Suprapubic skin (tissue), 4 donors: ENCODE measurements around the gene ATF6. TPM values are rescaled to one million over a fixed set of nuclear protein-coding genes. Genes with fewer than 3 reads are reported as not detected.

Source experiments
- DNase-seq, 2 donors: peaks; one replicate each; pipeline ENCODE4 v3.0.0-alpha.2; 2019; ENCODE audit warnings: low spot score in 2 of 2
- H3K27ac ChIP-seq: fragments of 200-600 bp; sonication (generic); one replicate; pipeline ENCODE4 v1.5.1; 2019
- H3K27me3 ChIP-seq: fragments of 200-600 bp; sonication (generic); one replicate; pipeline ENCODE4 v1.5.1; 2019
- H3K36me3 ChIP-seq: fragments of 200-600 bp; sonication (generic); one replicate; pipeline ENCODE4 v1.5.1; 2019
- H3K4me1 ChIP-seq: fragments of 200-600 bp; sonication (generic); one replicate; pipeline ENCODE4 v1.5.1; 2019
- H3K4me3 ChIP-seq: fragments of 200-600 bp; sonication (generic); one replicate; pipeline ENCODE4 v1.5.1; 2019; ENCODE audit warnings: mild to moderate bottlenecking
- H3K9me3 ChIP-seq: fragments of 200-600 bp; sonication (generic); one replicate; pipeline ENCODE4 v1.5.1; 2019
- CTCF ChIP-seq, 2 donors: fragments of 200-600 bp in 1 of 2; fragments of 450-650 bp in 1 of 2; sonication (generic) in 1 of 2; IDR thresholded peaks; one replicate each; pipeline ENCODE4 v1.5.1; 2016 to 2019; ENCODE audit warnings: antibody characterized with exemption in 2 of 2, mild to moderate bottlenecking in 1 of 2, moderate library complexity in 1 of 2
- EP300 ChIP-seq: sonication (generic); formaldehyde crosslinking; IDR thresholded peaks from one replicate; pipeline ENCODE4 v1.6.1; 2017; ENCODE audit warnings: antibody characterized with exemption
- POLR2A ChIP-seq, 2 donors: fragments of 450-650 bp; IDR thresholded peaks; one replicate each; pipeline ENCODE4 v1.6.1; 2017; ENCODE audit warnings: antibody characterized with exemption in 2 of 2, mild to moderate bottlenecking in 2 of 2, moderate library complexity in 2 of 2
- POLR2AphosphoS5 ChIP-seq, 3 donors: sonication (generic); formaldehyde crosslinking; IDR thresholded peaks; one replicate each; pipeline ENCODE4 v1.6.1; 2017; ENCODE audit warnings: antibody characterized with exemption in 3 of 3
- WGBS: methylation state at CpG from one replicate; pipeline ENCODE4 v1.1.5; 2018; 5-methylcytosine and 5-hydroxymethylcytosine counted together
- total RNA-seq, 4 donors: library from RNA; depleted of rRNA; stranded (reverse); fragments of >200 nt; gene quantifications; one replicate each; pipeline ENCODE4 v1.1.0, GENCODE V29; 2016

ATF6 gene
- total RNA-seq, 4 donors from 2014 or later = 28.0 to 32.4 (median 29.7) TPM

- TF ChIP-seq CTCF (IDR thresholded peaks at IDR 0.05) = no peak
- no peak for DNase-seq
- no peaks in the 10 kb centered on the region for H3K27me3 ChIP-seq
- peaks cover 15% of the 10 kb centered on the region for H3K4me1 ChIP-seq
- H3K27ac ChIP-seq = no peak overlapping the region
- no peaks in the 10 kb centered on the region for H3K9me3 ChIP-seq
- H3K36me3 ChIP-seq = peaks cover 6% of the 10 kb centered on the region
- H3K4me3 ChIP-seq = no peak overlapping the region
Measured at GRCh38 chr1:161989108-161989507, 223.0 kb downstream of the ATF6 start.

- no peaks in the 10 kb centered on the region for H3K27me3 ChIP-seq
- peaks cover 3% of the 10 kb centered on the region for H3K36me3 ChIP-seq
- no peaks in the 10 kb centered on the region for H3K9me3 ChIP-seq
- no peak overlapping the region for H3K27ac ChIP-seq
- 90% methylated on average over 5 of the region's 5 CpGs for WGBS
- DNase-seq = no peak
- peaks cover 16% of the 10 kb centered on the region for H3K4me1 ChIP-seq
- TF ChIP-seq POLR2AphosphoS5 (IDR thresholded peaks at IDR 0.05) (no peak), POLR2A (IDR thresholded peaks at IDR 0.05) (no peak), CTCF (IDR thresholded peaks at IDR 0.05) (no peak), EP300 (no peak)
- no peak overlapping the region for H3K4me3 ChIP-seq
Measured at GRCh38 chr1:161989786-161990185, 223.7 kb downstream of the ATF6 start.

DNA sequence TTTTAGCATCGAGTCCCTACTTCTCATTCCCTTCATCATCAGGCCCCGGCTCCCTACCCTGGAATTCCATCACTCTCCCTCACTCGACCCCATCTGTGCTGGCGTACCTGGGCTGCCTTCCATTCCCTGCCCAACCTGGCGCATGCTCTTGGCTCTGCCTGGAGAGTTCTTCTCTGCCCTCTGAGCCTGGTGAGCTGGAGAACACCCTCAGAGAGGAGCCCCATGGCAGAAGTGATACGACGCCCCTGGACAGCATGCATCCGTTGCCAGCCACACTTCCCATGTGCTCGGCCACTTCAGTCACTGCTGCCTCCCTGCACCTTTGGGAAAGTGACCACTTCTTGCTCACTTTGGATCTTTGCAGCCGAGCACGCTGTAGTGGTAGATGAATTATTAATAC, 227.5 kb downstream of the ATF6 start:
- no peak for DNase-seq
- H3K27me3 ChIP-seq = no peaks in the 10 kb centered on the region
- no peaks in the 10 kb centered on the region for H3K9me3 ChIP-seq
- H3K4me3 ChIP-seq = no peak overlapping the region
- H3K36me3 ChIP-seq = peaks cover 11% of the 10 kb centered on the region
- WGBS = 87% methylated on average over 11 of the region's 11 CpGs
- H3K4me1 ChIP-seq = peaks cover 8% of the 10 kb centered on the region
- TF ChIP-seq POLR2AphosphoS5 (IDR thresholded peaks at IDR 0.05) (no peak), CTCF (IDR thresholded peaks at IDR 0.05) (no peak), POLR2A (IDR thresholded peaks at IDR 0.05) (no peak), EP300 (no peak)
- H3K27ac ChIP-seq = no peak overlapping the region

DNA sequence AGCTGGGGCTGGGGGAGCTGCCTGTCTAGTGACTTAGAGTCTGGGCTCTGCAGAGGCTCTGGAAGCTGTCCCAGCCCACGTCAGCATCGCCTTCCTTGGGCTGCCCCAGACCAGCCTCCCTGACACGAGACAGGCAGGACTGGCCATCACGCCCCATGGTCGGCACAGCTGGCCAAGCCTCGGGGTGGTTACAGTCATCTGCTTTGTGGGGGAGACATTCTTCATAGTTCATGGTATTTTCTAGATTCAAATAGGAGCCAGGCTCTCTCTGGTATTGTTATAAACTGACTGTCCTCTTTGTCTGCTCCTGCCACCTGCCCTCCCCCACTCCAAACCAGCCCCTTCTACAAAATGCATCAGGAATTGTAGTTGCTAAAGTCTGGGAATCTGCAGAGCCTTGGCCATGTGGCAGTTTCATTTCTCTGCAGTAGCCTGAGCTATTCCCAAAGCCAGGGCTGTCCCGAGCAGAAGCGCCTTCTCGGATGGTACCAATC, 228.1 kb downstream of the ATF6 start:
- H3K27me3 ChIP-seq = no peaks in the 10 kb centered on the region
- H3K27ac ChIP-seq = peak overlapping the region; percentile 12
- H3K4me1 ChIP-seq = peaks cover 7% of the 10 kb centered on the region
- no peak for DNase-seq
- TF ChIP-seq EP300 = no peak
- no peak for TF ChIP-seq CTCF (IDR thresholded peaks at IDR 0.05)
- WGBS = 53% methylated on average over 5 of the region's 9 CpGs
- H3K36me3 ChIP-seq = peaks cover 11% of the 10 kb centered on the region
- H3K4me3 ChIP-seq = no peak overlapping the region
- H3K9me3 ChIP-seq = no peaks in the 10 kb centered on the region

DNA sequence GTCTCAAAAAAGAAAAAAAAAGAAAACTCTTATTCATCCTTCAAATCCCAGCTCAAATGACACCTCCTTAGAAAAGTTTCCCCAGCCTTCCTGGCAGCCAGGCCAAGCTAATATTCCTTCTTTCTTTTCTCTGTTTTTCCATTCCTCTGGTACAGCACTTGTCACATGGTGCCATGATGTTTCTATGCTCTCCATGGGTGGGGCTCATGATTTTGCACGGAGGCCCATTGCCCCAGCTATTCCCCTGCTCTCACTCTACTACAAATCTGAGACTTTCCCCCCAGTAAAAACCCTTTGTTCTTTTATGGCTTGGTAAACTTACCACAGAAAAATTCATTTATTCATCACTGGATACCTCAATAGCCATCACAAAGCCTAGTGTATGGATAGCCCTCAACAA, 231.0 kb downstream of the ATF6 start:
- Histone ChIP-seq H3K4me1 (peaks cover 7% of the 10 kb centered on the region), H3K36me3 (peaks cover 7% of the 10 kb centered on the region)
- WGBS = 76% methylated on average over 1 of the region's 1 CpG

More for the DNA sequence above, 231.0 kb downstream of the ATF6 start:
- Histone ChIP-seq H3K4me3 (no peak overlapping the region), H3K27ac (no peak overlapping the region), H3K9me3 (no peaks in the 10 kb centered on the region), H3K27me3 (no peaks in the 10 kb centered on the region)
- TF ChIP-seq CTCF (IDR thresholded peaks at IDR 0.05) = no peak
- no peak for TF ChIP-seq POLR2AphosphoS5 (IDR thresholded peaks at IDR 0.05)
- no peak for TF ChIP-seq EP300
- no peak for TF ChIP-seq POLR2A (IDR thresholded peaks at IDR 0.05)
- peak in 1 of 2 donors; percentile 12 for DNase-seq
